ENCODE data around the gene CUL2. TPM values are rescaled to one million over a fixed set of nuclear protein-coding genes. Genes with fewer than 3 reads are reported as not detected.
"Not testable (repeated sequence)": the region's sequence is repeated elsewhere in the genome, so short reads cannot be mapped to it uniquely, and the experiment has no call there.

Gene CUL2
- total RNA-seq, 1 donor = 29.0 TPM

- Histone ChIP-seq H3K4me2 (ENCODE audit: insufficient read depth, low read length) (no peak overlapping the region), H3K36me3 (ENCODE audit: insufficient read depth, low read length) (no peaks in the 10 kb centered on the region), H3K79me2 (ENCODE audit: insufficient read depth, low read length) (no peaks in the 10 kb centered on the region), H3K9me3 (ENCODE audit: low read depth, low read length) (no peaks in the 10 kb centered on the region), H2AFZ (ENCODE audit: low read length) (no peak overlapping the region), H3K4me1 (ENCODE audit: insufficient read depth, low read length) (no peaks in the 10 kb centered on the region), H3K27ac (ENCODE audit: low read depth, low read length) (no peak overlapping the region), H3K27me3 (ENCODE audit: insufficient read depth, low read length) (no peaks in the 10 kb centered on the region), H3K4me3 (ENCODE audit: insufficient read depth, low read length) (no peak overlapping the region), H4K20me1 (ENCODE audit: insufficient read depth, low read length) (no peaks in the 10 kb centered on the region)
- DNase-seq (ENCODE audit: insufficient read length, low spot score, missing footprints) = no peak
- no peak for TF ChIP-seq CTCF (IDR thresholded peaks at IDR 0.05; ENCODE audit: extremely low read depth, low read depth, low read length)
These were observed 105.0 kb downstream of the CUL2 start for GRCh38 chr10:34985146-34985545.

GRCh38 chr10:34981844-34982243 lies 108.3 kb downstream of the CUL2 start:
- Histone ChIP-seq H3K9me3 (ENCODE audit: low read depth, low read length) (no peaks in the 10 kb centered on the region), H3K36me3 (ENCODE audit: insufficient read depth, low read length) (no peaks in the 10 kb centered on the region), H3K27ac (ENCODE audit: low read depth, low read length) (no peak overlapping the region), H3K79me2 (ENCODE audit: insufficient read depth, low read length) (no peaks in the 10 kb centered on the region), H3K27me3 (ENCODE audit: insufficient read depth, low read length) (no peaks in the 10 kb centered on the region), H3K4me2 (ENCODE audit: insufficient read depth, low read length) (no peak overlapping the region), H3K4me1 (ENCODE audit: insufficient read depth, low read length) (no peaks in the 10 kb centered on the region), H4K20me1 (ENCODE audit: insufficient read depth, low read length) (no peaks in the 10 kb centered on the region), H3K4me3 (ENCODE audit: insufficient read depth, low read length) (no peak overlapping the region), H2AFZ (ENCODE audit: low read length) (no peak overlapping the region)
- no peak for DNase-seq (ENCODE audit: insufficient read length, low spot score, missing footprints)
- TF ChIP-seq CTCF (IDR thresholded peaks at IDR 0.05; ENCODE audit: extremely low read depth, low read depth, low read length) = no peak

- Histone ChIP-seq H3K4me1 (ENCODE audit: insufficient read depth, low read length) (no peaks in the 10 kb centered on the region), H3K9me3 (ENCODE audit: low read depth, low read length) (no peaks in the 10 kb centered on the region), H3K36me3 (ENCODE audit: insufficient read depth, low read length) (no peaks in the 10 kb centered on the region), H3K27me3 (ENCODE audit: insufficient read depth, low read length) (no peaks in the 10 kb centered on the region), H3K79me2 (ENCODE audit: insufficient read depth, low read length) (no peaks in the 10 kb centered on the region), H2AFZ (ENCODE audit: low read length) (no peak overlapping the region), H3K4me2 (ENCODE audit: insufficient read depth, low read length) (no peak overlapping the region), H3K4me3 (ENCODE audit: insufficient read depth, low read length) (no peak overlapping the region), H3K27ac (ENCODE audit: low read depth, low read length) (no peak overlapping the region), H4K20me1 (ENCODE audit: insufficient read depth, low read length) (no peaks in the 10 kb centered on the region)
- TF ChIP-seq CTCF (IDR thresholded peaks at IDR 0.05; ENCODE audit: extremely low read depth, low read depth, low read length) = no peak
- DNase-seq (ENCODE audit: insufficient read length, low spot score, missing footprints) = no peak
These were observed 110.2 kb downstream of the CUL2 start for GRCh38 chr10:34979938-34980337.

- Histone ChIP-seq H3K27ac (ENCODE audit: low read depth, low read length) (no peak overlapping the region), H2AFZ (ENCODE audit: low read length) (no peak overlapping the region), H3K4me1 (ENCODE audit: insufficient read depth, low read length) (no peaks in the 10 kb centered on the region), H3K4me2 (ENCODE audit: insufficient read depth, low read length) (no peak overlapping the region), H3K27me3 (ENCODE audit: insufficient read depth, low read length) (peaks cover 4% of the 10 kb centered on the region), H4K20me1 (ENCODE audit: insufficient read depth, low read length) (no peaks in the 10 kb centered on the region), H3K9me3 (ENCODE audit: low read depth, low read length) (no peaks in the 10 kb centered on the region), H3K79me2 (ENCODE audit: insufficient read depth, low read length) (no peaks in the 10 kb centered on the region), H3K4me3 (ENCODE audit: insufficient read depth, low read length) (no peak overlapping the region), H3K36me3 (ENCODE audit: insufficient read depth, low read length) (no peaks in the 10 kb centered on the region)
- DNase-seq (ENCODE audit: insufficient read length, low spot score, missing footprints) = no peak
- no peak for TF ChIP-seq CTCF (IDR thresholded peaks at IDR 0.05; ENCODE audit: extremely low read depth, low read depth, low read length)
These were observed 112.1 kb downstream of the CUL2 start for GRCh38 chr10:34978080-34978479.

- H2AFZ ChIP-seq (ENCODE audit: low read length); H3K4me3 ChIP-seq (ENCODE audit: insufficient read depth, low read length); H3K79me2 ChIP-seq (ENCODE audit: insufficient read depth, low read length); DNase-seq (ENCODE audit: insufficient read length, low spot score, missing footprints); H3K4me1 ChIP-seq (ENCODE audit: insufficient read depth, low read length); H3K27ac ChIP-seq (ENCODE audit: low read depth, low read length); H4K20me1 ChIP-seq (ENCODE audit: insufficient read depth, low read length); H3K36me3 ChIP-seq (ENCODE audit: insufficient read depth, low read length); H3K9me3 ChIP-seq (ENCODE audit: low read depth, low read length); H3K4me2 ChIP-seq (ENCODE audit: insufficient read depth, low read length): not testable (repeated sequence)
- peaks cover 12% of the 10 kb centered on the region for H3K27me3 ChIP-seq (ENCODE audit: insufficient read depth, low read length)
These were observed 113.7 kb downstream of the CUL2 start for GRCh38 chr10:34976380-34976910.
